OCI-LY7 (cell line): Measurements from ENCODE around the gene LIFR.

Experiments
- EZH2phosphoT487 ChIP-seq: fragments of 200-600 bp; sonication (generic); IDR thresholded peaks from 2 replicates; pipeline ENCODE4 v1.6.1; 2018; ENCODE audit warnings: low read depth, borderline replicate concordance, mild to moderate bottlenecking, mixed run types, antibody characterized with exemption, low read length, moderate library complexity, mixed read lengths
- TF ChIP-seq, protein P1 (sequence below): fragments of 200-600 bp; sonication (generic); conservative IDR thresholded peaks from 2 replicates; pipeline ENCODE4 v1.5.1; 2014; ENCODE audit warnings: mild to moderate bottlenecking, antibody characterized with exemption, low read length, moderate library complexity, mixed read lengths

DNA sequence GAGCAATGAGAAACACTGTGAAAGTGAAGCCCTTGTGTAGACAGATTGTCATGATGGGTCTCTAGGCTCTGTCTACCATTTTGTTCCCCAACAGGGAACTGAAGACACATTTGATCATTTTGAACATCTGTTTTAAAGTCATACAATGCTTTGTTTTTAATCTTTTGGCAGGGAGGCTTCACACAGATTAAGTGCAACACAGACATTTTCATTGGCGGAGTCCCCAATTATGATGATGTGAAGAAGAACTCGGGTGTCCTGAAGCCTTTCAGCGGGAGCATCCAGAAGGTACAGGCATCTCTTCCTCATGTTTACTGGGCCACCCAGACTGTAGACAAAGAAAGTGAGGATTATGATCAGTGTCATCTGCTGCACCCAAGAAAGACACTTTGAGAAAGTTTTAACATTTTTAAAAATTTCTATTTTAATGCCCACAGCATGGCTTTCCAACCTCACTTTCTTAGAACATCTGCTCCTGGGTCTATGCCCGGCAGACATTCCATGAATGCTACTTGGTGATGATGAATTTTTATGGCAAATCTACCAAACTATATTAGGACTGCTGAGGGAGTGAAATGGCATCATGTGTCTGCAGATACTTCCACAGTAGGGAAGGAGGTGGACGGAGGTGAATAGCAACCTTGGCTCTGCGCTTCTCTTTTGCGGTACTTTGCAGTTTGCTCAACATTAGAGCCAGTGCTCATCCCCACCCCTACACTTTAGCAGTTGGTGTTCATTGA is 121.3 kb downstream of the LIFR start:
- TF ChIP-seq, protein P1, sequence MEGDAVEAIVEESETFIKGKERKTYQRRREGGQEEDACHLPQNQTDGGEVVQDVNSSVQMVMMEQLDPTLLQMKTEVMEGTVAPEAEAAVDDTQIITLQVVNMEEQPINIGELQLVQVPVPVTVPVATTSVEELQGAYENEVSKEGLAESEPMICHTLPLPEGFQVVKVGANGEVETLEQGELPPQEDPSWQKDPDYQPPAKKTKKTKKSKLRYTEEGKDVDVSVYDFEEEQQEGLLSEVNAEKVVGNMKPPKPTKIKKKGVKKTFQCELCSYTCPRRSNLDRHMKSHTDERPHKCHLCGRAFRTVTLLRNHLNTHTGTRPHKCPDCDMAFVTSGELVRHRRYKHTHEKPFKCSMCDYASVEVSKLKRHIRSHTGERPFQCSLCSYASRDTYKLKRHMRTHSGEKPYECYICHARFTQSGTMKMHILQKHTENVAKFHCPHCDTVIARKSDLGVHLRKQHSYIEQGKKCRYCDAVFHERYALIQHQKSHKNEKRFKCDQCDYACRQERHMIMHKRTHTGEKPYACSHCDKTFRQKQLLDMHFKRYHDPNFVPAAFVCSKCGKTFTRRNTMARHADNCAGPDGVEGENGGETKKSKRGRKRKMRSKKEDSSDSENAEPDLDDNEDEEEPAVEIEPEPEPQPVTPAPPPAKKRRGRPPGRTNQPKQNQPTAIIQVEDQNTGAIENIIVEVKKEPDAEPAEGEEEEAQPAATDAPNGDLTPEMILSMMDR, result no peak
- TF ChIP-seq EZH2phosphoT487, result no peak
